HL-60/S4 treated with phorbol 12-myristate 13-acetate at 8.2 ng/mL for 4 days and 3 days (cell line): Measurements from ENCODE around the gene LSAMP.

ENCODE experiments used
- in situ Hi-C: fragments of 300-500 bp; cut with MboI; formaldehyde crosslinking; loops from 2 replicates; pipeline ENCODE4 v1.15.0; 2022; ENCODE audit warnings: low sequenced_read_pairs

LSAMP gene

DNA sequence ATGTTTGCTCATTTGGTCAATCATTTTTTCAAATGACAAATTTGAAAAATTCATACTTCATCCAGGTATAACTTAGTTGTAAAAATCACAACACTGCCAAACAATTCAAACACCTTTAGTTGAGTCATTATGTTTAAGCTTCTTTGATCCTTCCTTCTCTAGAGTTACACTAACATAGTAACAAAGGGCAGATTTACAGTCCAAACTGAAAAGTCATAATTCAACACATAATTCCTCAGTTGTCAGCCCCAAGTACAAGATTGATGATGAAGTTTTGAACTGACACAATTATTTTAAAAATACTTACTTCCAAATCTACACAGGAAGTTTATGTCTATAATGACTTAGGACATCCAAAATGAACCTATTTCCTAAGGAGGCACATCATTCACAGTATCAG is 264.1 kb downstream of the LSAMP start:
- in situ Hi-C loops = no loop called here

- in situ Hi-C loops = no loop called here
Measured at GRCh38 chr3:116179091-116179490, 266.2 kb downstream of the LSAMP start.

- in situ Hi-C loops = no loop called here
Measured at GRCh38 chr3:116176974-116177555, 268.2 kb downstream of the LSAMP start.

DNA sequence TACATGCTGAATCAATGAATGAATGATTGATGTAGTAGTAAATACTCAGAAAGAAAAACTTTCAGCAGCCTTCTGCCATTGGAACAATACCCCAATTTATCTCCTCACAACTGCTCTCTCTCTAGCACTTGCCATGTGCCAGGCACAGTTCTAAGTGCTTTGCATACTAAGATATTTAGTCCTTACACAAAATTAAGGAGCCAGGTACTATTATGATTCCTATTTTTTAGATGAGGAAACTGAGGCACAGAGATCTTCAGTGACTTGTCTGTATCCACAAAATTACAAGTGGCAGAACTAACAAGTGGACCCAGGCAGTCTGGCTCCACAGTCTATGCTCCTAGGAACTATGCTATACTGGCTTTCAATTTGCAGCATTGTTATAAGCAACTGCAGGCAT is 279.2 kb downstream of the LSAMP start:
- in situ Hi-C loops = no loop called here

DNA sequence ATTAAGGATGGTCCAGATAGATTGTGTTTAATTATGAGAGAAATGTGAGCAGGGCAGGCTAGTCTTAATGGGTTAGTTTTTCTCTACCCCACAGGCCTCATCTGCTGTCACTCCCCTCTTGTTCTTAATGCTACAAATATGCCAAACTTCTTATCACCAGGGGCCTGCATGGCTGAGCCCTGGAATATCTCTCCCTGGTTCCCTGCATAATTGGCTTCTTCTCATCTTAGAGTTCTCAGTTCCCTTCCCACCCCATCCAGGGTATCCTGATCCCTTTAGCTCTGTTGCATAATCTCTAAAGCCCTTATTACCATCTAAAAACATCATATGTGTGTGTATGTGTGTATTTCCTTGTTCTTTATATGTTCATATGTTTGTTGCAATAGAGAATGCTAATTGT is 279.6 kb downstream of the LSAMP start:
- in situ Hi-C loops = no loop called here

GRCh38 chr3:116165135-116165534 is 280.2 kb downstream of the LSAMP start:
- in situ Hi-C loops = no loop called here

DNA sequence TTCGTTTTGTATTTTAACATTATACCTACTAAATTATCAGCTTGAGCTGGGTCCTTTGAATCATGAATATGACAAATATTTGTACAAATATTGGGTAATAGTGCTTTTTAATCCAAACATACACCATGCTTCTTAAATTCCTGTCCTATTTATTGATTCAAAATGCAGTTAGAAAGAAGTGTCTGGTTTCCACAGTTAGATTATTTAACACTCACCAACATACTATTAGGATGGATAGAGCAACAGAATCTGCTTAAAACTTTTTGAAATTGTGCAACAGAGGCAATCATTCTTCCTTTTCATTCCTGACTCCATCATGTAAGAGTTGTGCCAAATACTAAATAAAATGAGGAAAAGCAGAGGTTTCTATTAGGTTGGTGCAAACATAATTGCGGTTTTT is 281.2 kb downstream of the LSAMP start:
- in situ Hi-C loops = no loop called here

DNA sequence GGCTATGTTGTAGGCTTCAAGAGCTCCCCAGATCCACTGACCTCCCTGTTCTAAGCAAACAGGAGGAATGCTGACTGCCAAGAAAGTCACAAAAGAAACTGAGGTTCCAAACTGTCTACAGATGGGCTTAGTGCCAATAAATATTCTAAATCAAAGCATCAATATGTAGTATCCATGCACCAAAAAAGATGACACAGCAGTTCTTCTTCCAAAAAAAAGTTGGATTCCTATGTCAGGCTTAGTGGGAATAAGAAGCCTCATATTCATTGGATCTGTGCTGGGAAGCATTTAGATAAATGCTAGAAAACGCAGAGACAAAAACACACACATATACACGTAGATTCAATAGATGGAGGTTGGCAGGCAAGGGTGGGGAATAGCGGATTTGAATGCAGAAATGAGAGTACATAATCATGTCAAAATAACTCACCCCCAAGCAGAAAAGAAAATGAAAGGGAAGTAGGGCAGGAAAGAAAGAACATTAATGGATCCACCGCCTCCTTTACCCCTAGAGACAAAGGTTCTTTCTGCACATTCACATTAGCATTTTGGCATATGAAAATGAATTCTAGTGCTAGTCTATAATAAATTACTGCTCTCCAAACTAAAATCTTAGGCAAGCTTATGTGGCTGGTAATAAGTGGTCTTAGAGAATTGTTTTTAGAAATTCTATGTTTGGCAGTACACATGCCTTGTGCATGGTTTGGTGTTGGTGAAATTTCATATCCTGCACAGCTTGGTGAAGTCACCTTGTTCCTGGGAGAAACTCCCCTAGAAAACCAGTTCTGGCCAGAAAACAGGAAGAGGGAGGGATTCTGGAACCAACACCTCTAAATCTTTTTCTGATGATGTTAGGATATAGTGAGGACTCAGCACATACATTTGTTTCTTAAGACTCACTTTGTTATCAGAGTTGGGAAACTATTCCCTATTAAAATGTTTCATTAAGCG is 283.4 kb downstream of the LSAMP start:
- in situ Hi-C loops = no loop called here

DNA sequence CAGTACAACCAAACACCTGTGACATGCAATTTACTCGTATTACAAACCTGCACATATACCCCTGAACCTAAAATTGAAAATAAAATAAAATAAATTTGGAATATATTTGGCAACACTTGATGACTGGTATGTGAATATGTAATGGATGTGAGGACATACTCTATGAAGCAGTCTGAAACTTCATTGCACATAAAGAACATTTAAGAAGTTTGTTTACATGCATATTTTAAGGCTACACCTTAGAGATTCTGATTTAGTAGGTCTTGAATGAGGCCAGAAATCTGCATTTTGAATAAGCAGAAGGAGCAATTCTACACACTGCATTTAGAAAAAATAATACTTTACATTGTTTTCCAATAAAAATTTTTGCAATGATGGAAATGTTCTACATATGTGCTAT is 284.7 kb downstream of the LSAMP start:
- in situ Hi-C loops = no loop called here

DNA sequence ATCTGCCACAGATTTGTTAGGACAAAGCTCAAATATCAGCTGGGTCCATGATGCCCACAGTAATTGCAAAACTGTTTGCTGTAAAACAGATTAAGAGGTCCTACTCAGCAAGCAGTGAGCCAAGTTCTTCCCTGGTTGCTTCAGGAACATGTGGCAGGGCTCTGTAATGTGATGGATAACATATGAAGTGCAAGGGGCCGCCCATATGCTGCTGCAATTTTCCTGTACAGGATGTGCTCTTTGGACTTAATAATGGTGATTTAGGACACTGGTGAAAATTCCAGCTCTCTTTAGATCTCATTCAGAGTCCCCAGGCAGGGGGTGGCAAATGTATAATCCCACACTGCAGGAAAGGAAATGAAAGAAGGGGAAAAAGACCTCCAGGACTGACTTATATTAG is 289.4 kb downstream of the LSAMP start:
- in situ Hi-C loops = no loop called here

DNA sequence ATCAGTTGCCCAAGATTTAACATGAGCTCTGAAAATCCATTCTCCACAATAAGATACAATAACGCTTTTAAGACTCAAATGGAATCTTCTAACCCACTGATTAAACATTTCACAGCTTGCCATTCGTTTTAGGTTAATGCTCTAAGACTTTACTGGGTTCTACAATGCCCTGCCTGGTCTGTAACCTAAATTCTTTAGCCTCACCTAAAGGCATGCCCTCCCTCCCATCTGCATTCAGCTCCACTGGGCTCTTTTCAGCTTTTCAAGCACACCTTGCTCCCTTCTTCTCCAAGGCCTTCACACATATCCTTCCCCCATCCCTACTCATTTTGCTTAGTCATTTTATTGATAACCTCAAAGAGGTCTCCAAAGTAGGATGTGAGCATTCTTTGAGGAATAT is 290.9 kb downstream of the LSAMP start:
- in situ Hi-C loops = no loop called here

GRCh38 chr3:116153174-116153573 is 292.1 kb downstream of the LSAMP start:
- in situ Hi-C loops = no loop called here

DNA sequence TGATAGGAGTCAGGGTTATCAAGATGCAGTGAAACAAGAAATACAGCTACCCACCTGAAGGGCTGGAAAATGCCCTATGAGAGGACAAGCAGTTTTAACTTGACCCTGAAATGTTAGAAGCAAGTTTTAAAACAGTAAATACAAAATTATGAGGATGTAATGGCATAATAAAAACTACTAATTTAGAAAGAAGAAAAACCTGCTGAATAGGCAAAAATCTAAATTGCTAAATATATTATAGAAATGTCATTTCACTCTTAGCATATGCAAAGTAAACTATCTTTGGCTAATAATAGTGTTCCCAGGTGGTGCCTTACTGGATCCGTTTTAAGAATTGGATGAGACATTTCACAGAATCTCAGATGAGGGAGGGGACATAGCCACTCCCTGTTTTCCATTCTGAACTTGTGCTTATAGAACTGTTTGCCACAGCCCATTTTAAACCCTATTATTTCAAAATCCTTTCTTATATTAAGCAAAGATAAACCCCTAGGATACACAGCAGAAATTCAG is 294.6 kb downstream of the LSAMP start:
- in situ Hi-C loops = no loop called here

GRCh38 chr3:116148881-116149851 is 296.1 kb downstream of the LSAMP start:
- in situ Hi-C loops = no loop called here

DNA sequence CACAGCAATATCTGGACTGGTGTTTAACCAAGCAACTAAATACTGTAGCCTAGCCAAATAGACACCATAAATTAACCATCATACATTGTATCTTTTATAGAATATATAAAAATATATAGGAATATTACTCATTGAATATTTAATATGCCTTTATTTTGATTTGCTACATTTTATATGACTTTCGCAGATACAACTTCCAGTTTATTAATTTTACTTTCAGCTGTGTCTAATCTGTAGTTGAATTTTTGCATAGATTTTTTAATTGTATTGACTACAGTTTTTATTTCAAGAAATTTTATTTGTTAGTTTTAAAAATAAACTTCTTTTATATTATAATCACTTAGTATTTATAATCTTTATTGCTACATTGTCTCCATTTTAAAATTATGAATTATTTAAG is 299.7 kb downstream of the LSAMP start:
- in situ Hi-C loops = no loop called here

DNA sequence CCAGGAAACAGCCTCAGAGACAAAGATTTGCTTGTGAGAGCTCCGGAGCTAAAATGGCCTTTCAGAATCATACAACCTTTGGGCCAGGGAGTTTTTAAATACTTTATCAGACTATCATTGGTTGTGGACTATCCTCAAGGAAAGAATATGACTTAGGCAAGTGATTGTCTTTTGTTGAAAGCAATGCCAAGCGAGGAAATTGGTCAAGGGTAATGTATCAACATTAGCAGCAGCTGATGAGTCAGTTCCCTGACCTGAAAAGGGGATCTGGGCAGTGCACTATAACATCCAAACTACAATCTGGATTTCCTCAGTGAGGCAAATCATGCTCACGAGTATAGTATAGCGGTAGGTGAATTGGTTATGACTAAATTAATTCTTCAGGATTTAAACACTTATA is 303.6 kb downstream of the LSAMP start:
- in situ Hi-C loops = no loop called here

DNA sequence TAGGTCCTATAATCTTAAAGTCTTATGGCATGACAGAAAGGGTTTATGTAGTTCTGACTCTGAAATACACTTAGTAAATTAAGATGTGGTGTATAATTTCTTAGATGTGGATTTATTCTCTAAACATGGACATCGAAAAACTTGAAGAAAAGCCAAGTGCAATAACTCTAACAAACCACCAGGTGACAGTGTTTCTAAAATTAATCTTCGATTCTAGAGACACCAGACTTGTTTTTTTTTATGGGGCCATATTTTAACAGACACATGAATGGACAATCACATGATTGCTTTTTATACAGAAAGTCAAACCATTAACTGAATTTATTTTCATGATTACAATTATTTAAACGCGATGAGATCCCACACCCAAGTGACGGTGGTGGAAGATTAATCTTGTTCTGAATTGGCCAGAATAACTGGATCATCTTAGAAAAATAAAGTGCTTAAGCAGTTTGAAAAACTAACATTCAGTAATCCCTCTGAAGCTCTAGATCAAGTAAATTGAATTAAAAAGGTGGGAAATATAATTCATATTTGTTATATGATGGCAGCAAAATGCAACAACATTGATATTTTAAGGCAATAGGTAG is 305.1 kb downstream of the LSAMP start:
- in situ Hi-C loops = no loop called here

DNA sequence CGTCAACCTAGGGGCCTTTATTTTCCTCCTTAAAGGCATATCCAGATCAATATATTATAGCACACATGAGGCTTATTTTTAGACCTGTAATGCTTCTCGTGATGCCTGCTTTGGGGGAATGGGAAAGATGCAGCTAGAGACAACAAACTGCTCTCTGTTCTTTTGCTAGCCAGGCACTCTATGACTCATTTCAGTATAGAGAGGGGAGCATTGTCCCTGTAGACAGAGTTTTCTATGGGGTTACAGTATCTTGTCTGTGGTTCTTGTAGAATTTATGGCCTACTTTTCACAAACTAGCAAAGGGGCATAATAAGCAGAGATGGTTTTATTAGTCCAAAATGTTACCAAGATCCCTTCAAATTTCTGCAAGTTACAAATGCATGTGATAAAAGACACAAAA is 305.6 kb downstream of the LSAMP start:
- in situ Hi-C loops = no loop called here

DNA sequence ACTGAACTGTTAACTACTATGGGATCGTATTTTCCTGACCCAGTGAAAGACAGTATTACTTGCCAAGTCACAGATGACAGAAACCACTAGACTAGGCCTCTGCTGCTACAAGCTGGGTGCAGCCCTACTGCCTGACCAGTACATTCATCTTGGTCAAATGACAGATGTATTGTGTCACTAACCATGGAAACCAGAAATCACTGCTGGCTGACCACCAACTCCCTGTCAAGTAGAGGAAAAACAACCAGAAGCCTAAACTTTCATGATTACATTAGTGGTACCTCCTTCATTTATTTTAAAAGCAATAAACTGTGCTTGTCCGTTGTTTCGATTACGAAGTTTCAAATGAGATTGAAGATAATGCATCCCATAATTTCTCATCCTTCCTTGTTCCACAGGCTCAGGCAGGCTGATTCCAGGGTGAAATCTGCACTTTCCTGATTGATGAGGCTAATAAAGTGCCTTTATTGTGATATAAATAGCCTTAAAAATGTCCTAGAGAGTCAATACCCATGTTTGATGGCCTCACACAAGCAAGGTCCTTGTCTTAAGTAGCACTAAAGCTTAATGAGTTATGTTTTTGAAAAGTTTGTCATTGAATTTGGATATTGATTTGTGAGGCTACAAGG is 309.7 kb downstream of the LSAMP start:
- in situ Hi-C loops = no loop called here
